GM12891 (cell line): ENCODE measurements around the gene CPEB1.
"Not testable (repeated sequence)": the region's sequence is repeated elsewhere in the genome, so short reads cannot be mapped to it uniquely, and the experiment has no call there.

Experiments
- POLR2A ChIP-seq: IDR thresholded peaks from 2 replicates; pipeline ENCODE4 v1.6.1; 2011; ENCODE audit warnings: low read depth, low read length, control low read depth
- POLR2AphosphoS5 ChIP-seq: IDR thresholded peaks from 2 replicates; pipeline ENCODE4 v1.6.1; 2011; ENCODE audit warnings: low read depth, low read length, control low read depth
- SPI1 ChIP-seq: IDR thresholded peaks from 2 replicates; pipeline ENCODE4 v1.6.1; 2011; ENCODE audit warnings: low read depth, low read length, control low read depth
- TAF1 ChIP-seq: IDR thresholded peaks from 2 replicates; pipeline ENCODE4 v1.6.1; 2011; ENCODE audit warnings: low read depth, low read length, control low read depth

DNA sequence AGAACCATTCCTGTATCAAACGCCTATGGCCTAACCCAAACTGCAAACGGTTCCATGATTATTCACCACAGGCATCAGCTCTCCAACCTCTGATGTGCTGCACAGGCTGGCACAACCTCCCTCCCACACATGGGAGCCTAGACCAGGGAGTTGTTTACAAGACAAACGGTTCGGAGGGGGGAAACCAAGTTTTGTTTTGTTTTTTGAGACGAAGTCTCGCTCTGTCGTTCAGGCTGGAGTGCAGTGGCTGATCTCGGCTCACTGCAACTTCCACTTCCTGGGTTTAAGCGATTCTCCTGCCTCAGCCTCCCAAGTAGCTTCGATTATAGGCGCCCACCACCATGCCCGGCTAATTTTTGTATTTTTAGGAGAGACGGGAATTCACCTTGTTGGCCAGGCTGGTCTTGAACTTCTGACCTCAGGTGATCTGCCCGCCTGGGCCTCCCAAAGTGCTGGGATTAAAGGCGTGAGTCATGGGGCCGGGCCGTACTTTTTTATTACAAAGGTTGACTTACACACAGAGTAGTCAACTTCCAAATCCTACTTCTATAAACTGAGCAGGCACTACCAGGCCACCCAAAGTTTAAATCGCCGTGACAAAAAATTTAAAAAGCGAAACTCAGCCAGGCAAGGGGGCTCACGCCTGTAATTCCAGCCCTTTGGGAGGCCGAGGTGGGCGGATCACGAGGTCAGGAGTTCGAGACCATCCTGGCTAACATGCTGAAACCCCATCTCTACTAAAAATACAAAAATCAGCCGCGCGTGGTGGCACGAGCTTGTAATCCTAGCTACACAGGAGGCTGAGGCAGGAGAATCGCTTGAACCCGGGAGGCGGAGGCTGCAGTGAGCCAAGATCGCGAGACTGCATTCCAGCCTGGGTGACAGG is 2.0 kb downstream of the CPEB1 start:
- TF ChIP-seq POLR2A, SPI1, POLR2AphosphoS5, TAF1: not testable (repeated sequence)
